Nephron progenitor cell (in vitro differentiated cells): ENCODE data around the gene ING4.
A peak's percentile ranks its signal among the peaks of the same experiment; 100 is the strongest.

ENCODE experiments used
- DNase-seq: peaks from one replicate; pipeline ENCODE4 v3.0.0; 2021
- H3K27ac Mint-ChIP-seq: 2 replicates; pipeline ENCODE4 v1.8.0; 2021; ENCODE audit warnings: mild to moderate bottlenecking, moderate library complexity, mixed read lengths
- H3K27me3 Mint-ChIP-seq: 2 replicates; pipeline ENCODE4 v1.8.0; 2021; ENCODE audit warnings: mild to moderate bottlenecking, low read depth, mixed read lengths; ENCODE audit not compliant: poor library complexity
- H3K36me3 Mint-ChIP-seq: 2 replicates; pipeline ENCODE4 v1.8.0; 2021; ENCODE audit warnings: low read depth, mixed read lengths
- H3K4me1 Mint-ChIP-seq: 2 replicates; pipeline ENCODE4 v1.8.0; 2021; ENCODE audit warnings: mixed read lengths
- H3K4me3 Mint-ChIP-seq: 2 replicates; pipeline ENCODE4 v1.8.0; 2021; ENCODE audit warnings: mild to moderate bottlenecking, moderate library complexity, mixed read lengths
- H3K9me3 Mint-ChIP-seq: 2 replicates; pipeline ENCODE4 v1.8.0; 2021; ENCODE audit warnings: mild to moderate bottlenecking, moderate library complexity, mixed read lengths
- TF ChIP-seq, protein P1 (sequence below): fragments of 200-600 bp; sonication (generic); IDR thresholded peaks from 2 replicates; pipeline ENCODE4 v1.5.0; 2021; ENCODE audit warnings: antibody characterized with exemption

The ING4 gene

DNA sequence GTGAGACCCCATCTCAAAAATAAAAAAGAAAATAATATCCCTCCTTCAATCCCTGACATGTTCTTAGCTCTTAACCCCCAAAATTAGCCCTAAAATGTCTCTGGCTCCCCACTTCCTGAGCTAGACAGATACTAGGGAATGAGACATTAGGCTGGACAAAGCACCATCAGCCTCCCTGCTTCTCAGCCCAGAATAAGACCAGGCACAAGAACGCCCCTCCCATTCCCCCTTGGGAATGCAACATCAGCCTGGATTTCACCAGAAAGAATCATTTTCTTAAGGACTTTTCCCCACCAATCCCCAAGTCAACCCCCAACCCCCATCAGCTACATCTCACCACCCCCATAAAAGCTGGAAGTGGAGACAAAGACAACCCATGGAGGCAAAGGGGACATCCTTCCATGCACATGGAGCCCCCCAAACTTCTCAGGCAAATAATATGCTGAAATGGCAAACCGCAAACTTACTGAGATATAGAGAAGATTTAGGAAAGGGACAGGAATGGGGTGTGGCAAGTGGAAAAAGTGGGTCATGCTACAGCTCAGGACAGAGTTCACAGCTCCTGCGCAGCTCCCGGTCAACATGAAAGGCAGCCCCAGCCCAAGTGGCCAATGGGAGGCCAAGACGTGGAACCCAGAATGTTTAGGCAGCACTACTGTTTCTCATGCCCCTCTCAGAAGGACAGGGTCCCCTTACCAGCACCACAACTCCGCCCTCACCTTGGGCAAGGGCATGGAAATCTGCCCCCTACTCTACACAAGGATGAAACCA, 58.5 kb downstream of the ING4 start:
- TF ChIP-seq, protein P1, sequence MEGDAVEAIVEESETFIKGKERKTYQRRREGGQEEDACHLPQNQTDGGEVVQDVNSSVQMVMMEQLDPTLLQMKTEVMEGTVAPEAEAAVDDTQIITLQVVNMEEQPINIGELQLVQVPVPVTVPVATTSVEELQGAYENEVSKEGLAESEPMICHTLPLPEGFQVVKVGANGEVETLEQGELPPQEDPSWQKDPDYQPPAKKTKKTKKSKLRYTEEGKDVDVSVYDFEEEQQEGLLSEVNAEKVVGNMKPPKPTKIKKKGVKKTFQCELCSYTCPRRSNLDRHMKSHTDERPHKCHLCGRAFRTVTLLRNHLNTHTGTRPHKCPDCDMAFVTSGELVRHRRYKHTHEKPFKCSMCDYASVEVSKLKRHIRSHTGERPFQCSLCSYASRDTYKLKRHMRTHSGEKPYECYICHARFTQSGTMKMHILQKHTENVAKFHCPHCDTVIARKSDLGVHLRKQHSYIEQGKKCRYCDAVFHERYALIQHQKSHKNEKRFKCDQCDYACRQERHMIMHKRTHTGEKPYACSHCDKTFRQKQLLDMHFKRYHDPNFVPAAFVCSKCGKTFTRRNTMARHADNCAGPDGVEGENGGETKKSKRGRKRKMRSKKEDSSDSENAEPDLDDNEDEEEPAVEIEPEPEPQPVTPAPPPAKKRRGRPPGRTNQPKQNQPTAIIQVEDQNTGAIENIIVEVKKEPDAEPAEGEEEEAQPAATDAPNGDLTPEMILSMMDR = no peak
- H3K9me3 Mint-ChIP-seq = no peaks in the 10 kb centered on the region
- peaks cover 40% of the 10 kb centered on the region for H3K4me1 Mint-ChIP-seq
- peak overlapping the region; percentile 95 for H3K27ac Mint-ChIP-seq
- peaks cover 57% of the 10 kb centered on the region for H3K36me3 Mint-ChIP-seq
- no peaks in the 10 kb centered on the region for H3K27me3 Mint-ChIP-seq
- DNase-seq = no peak
- H3K4me3 Mint-ChIP-seq = no peak overlapping the region

DNA sequence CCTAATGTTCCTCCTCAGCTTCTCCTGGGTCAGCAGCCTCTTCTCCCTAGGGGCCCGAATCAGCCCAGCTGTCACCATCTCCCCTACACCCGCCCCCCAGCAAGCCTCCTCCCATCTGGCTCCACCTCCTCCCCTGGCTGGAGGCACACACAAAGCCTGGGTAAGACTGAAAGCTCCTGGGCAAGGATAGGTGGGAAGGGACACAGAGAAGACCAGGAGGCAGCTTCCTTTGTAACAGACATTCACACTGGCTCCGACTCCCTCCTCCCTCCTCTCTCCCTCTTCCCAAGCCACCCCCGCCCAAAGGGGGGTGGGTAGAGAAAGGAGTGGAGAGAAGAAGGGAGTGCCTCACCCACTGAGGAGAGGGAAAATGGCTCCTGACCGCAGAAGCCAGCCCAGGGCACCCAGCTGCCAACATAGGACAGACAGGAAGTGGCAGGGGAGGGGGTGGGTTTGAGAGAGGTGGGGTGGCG, 59.8 kb downstream of the ING4 start:
- H3K4me3 Mint-ChIP-seq = no peak overlapping the region
- peaks cover 67% of the 10 kb centered on the region for H3K36me3 Mint-ChIP-seq
- TF ChIP-seq, protein P1 = no peak
- no peaks in the 10 kb centered on the region for H3K27me3 Mint-ChIP-seq
- H3K27ac Mint-ChIP-seq = peak overlapping the region; percentile 80
- no peaks in the 10 kb centered on the region for H3K9me3 Mint-ChIP-seq
- H3K4me1 Mint-ChIP-seq = peaks cover 40% of the 10 kb centered on the region
- DNase-seq = peak; percentile 26

DNA sequence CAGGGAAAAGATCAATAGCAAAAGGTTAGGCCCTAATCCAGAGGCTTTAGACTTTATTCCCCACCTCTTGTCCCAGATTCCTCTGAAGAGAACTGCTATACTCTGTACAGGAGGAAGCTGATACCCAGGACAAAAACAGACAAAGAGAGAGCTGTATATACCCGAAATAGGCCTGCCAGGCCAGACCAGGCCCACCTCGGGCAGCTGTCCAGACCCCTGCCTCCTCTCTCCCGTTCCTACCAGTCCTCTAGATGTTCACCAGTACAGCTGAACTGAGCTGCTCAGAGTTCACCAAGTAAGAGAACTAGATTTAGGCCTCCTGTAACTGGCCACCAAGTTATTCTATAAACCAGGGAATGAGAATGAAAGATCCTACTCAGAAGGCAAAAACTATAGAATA, 60.4 kb downstream of the ING4 start:
- Mint-ChIP-seq H3K9me3 (no peaks in the 10 kb centered on the region), H3K4me1 (peaks cover 40% of the 10 kb centered on the region), H3K4me3 (no peak overlapping the region), H3K27me3 (no peaks in the 10 kb centered on the region), H3K27ac (peak overlapping the region; percentile 80), H3K36me3 (peaks cover 73% of the 10 kb centered on the region)
- no peak for DNase-seq
- TF ChIP-seq, protein P1 = no peak
